Stimulated activated naive CD8-positive, alpha-beta T cell treated with anti-CD3 and anti-CD28 coated beads, Interleukin-15, Interleukin-2, amounts not matched to agents 100 ng/mL and 50 ng/mL, for 24 hours (primary cell): ENCODE results near the gene TGM6.

Source experiments
- H3K27ac Mint-ChIP-seq: one replicate; pipeline ENCODE4 v1.8.0; 2021; ENCODE audit warnings: mild to moderate bottlenecking, mixed read lengths
- H3K27me3 Mint-ChIP-seq: one replicate; pipeline ENCODE4 v1.8.0; 2021; ENCODE audit warnings: mixed read lengths
- H3K36me3 Mint-ChIP-seq: one replicate; pipeline ENCODE4 v1.8.0; 2021; ENCODE audit warnings: low read depth, mixed read lengths
- H3K4me1 Mint-ChIP-seq: one replicate; pipeline ENCODE4 v1.8.0; 2021; ENCODE audit warnings: low read depth, mixed read lengths
- H3K4me3 Mint-ChIP-seq: one replicate; pipeline ENCODE4 v1.8.0; 2021; ENCODE audit warnings: mild to moderate bottlenecking, mixed read lengths
- H3K9me3 Mint-ChIP-seq: one replicate; pipeline ENCODE4 v1.8.0; 2021; ENCODE audit warnings: mixed read lengths

TGM6 gene

GRCh38 chr20:2467412-2467811 lies 86.7 kb downstream of the TGM6 start:
- Mint-ChIP-seq H3K27me3 (no peaks in the 10 kb centered on the region), H3K36me3 (peaks cover 81% of the 10 kb centered on the region), H3K27ac (peak overlapping the region; percentile 80), H3K4me1 (peaks cover 57% of the 10 kb centered on the region), H3K9me3 (no peaks in the 10 kb centered on the region), H3K4me3 (peak overlapping the region; percentile 99)

GRCh38 chr20:2468581-2469407 lies 88.1 kb downstream of the TGM6 start:
- H3K9me3 Mint-ChIP-seq = no peaks in the 10 kb centered on the region
- H3K27ac Mint-ChIP-seq = peak overlapping the region; percentile 100
- H3K27me3 Mint-ChIP-seq = no peaks in the 10 kb centered on the region
- peak overlapping the region; percentile 99 for H3K4me3 Mint-ChIP-seq
- H3K4me1 Mint-ChIP-seq = peaks cover 58% of the 10 kb centered on the region
- peaks cover 72% of the 10 kb centered on the region for H3K36me3 Mint-ChIP-seq

- Mint-ChIP-seq H3K4me1 (peaks cover 59% of the 10 kb centered on the region), H3K36me3 (peaks cover 60% of the 10 kb centered on the region), H3K27me3 (no peaks in the 10 kb centered on the region), H3K9me3 (no peaks in the 10 kb centered on the region), H3K27ac (peak overlapping the region; percentile 100), H3K4me3 (peak overlapping the region; percentile 99)
Measured at GRCh38 chr20:2469991-2470422, 89.3 kb downstream of the TGM6 start.

- H3K9me3 Mint-ChIP-seq = no peaks in the 10 kb centered on the region
- H3K27ac Mint-ChIP-seq = peak within 1 kb of the TSS; percentile 100
- H3K4me1 Mint-ChIP-seq = peaks cover 58% of the 10 kb centered on the region
- no peaks in the 10 kb centered on the region for H3K27me3 Mint-ChIP-seq
- peaks cover 54% of the 10 kb centered on the region for H3K36me3 Mint-ChIP-seq
- peak within 1 kb of the TSS; percentile 99 for H3K4me3 Mint-ChIP-seq
Measured at GRCh38 chr20:2470423-2471193, 89.9 kb downstream of the TGM6 start, which contains the start of gene SNRPB. Gene SNRPB, minus strand, starts transcription at chr20:2470789. Its CDS starts 99 bp downstream, at chr20:2470690.

GRCh38 chr20:2473516-2473915 lies 92.8 kb downstream of the TGM6 start:
- H3K27me3 Mint-ChIP-seq = no peaks in the 10 kb centered on the region
- H3K4me3 Mint-ChIP-seq = no peak overlapping the region
- H3K36me3 Mint-ChIP-seq = peaks cover 25% of the 10 kb centered on the region
- H3K4me1 Mint-ChIP-seq = peaks cover 31% of the 10 kb centered on the region
- H3K27ac Mint-ChIP-seq = no peak overlapping the region
- H3K9me3 Mint-ChIP-seq = no peaks in the 10 kb centered on the region

GRCh38 chr20:2475850-2476741 lies 95.4 kb downstream of the TGM6 start:
- no peaks in the 10 kb centered on the region for H3K27me3 Mint-ChIP-seq
- no peak overlapping the region for H3K27ac Mint-ChIP-seq
- peaks cover 25% of the 10 kb centered on the region for H3K36me3 Mint-ChIP-seq
- peaks cover 13% of the 10 kb centered on the region for H3K4me1 Mint-ChIP-seq
- H3K4me3 Mint-ChIP-seq = no peak overlapping the region
- peaks cover 5% of the 10 kb centered on the region for H3K9me3 Mint-ChIP-seq

GRCh38 chr20:2476742-2477615 lies 96.3 kb downstream of the TGM6 start:
- H3K9me3 Mint-ChIP-seq = peaks cover 13% of the 10 kb centered on the region
- no peaks in the 10 kb centered on the region for H3K27me3 Mint-ChIP-seq
- H3K36me3 Mint-ChIP-seq = peaks cover 33% of the 10 kb centered on the region
- no peak overlapping the region for H3K27ac Mint-ChIP-seq
- H3K4me1 Mint-ChIP-seq = peaks cover 6% of the 10 kb centered on the region
- H3K4me3 Mint-ChIP-seq = no peak overlapping the region

- no peak overlapping the region for H3K4me3 Mint-ChIP-seq
- H3K9me3 Mint-ChIP-seq = peaks cover 13% of the 10 kb centered on the region
- H3K4me1 Mint-ChIP-seq = no peaks in the 10 kb centered on the region
- no peak overlapping the region for H3K27ac Mint-ChIP-seq
- no peaks in the 10 kb centered on the region for H3K27me3 Mint-ChIP-seq
- peaks cover 60% of the 10 kb centered on the region for H3K36me3 Mint-ChIP-seq
Measured at GRCh38 chr20:2480381-2480780, 99.7 kb downstream of the TGM6 start.
